HEK293T (cell line): ENCODE results near the gene PPP1R26.

ENCODE experiments used
- CTCF ChIA-PET: fragments of 350-600 bp; formaldehyde crosslinking; extraction: SDS; loops from one replicate; lab custom pipeline; 2021; ENCODE audit warnings: antibody characterized with exemption, inconsistent platforms; lab: Yijun Ruan, JAX
- POLR2A ChIA-PET: fragments of 350-600 bp; formaldehyde crosslinking; extraction: SDS; loops from one replicate; lab custom pipeline; 2020; ENCODE audit warnings: antibody characterized with exemption, inconsistent platforms; lab: Yijun Ruan, JAX
- DNase-seq: peaks from one replicate; pipeline ENCODE4 v3.0.0; 2012; ENCODE audit warnings: mixed read lengths; ENCODE audit errors: extremely low spot score
- ARNT ChIP-seq: fragments of 450-650 bp; IDR thresholded peaks from 2 replicates; pipeline ENCODE4 v1.6.1; 2017; ENCODE audit warnings: mild to moderate bottlenecking
- BHLHE40 ChIP-seq: fragments of 450-650 bp; IDR thresholded peaks from 2 replicates; pipeline ENCODE4 v1.6.1; 2016; ENCODE audit warnings: mild to moderate bottlenecking, moderate library complexity, borderline replicate concordance
- CTBP1 ChIP-seq: fragments of 450-650 bp; IDR thresholded peaks from 2 replicates; pipeline ENCODE4 v1.6.1; 2016; ENCODE audit warnings: borderline replicate concordance
- ELF4 ChIP-seq: fragments of 450-650 bp; IDR thresholded peaks from 2 replicates; pipeline ENCODE4 v1.6.1; 2017; ENCODE audit warnings: antibody characterized with exemption
- FOXA1 ChIP-seq: fragments of 450-650 bp; IDR thresholded peaks from 2 replicates; pipeline ENCODE4 v1.6.1; 2016; ENCODE audit warnings: mild to moderate bottlenecking
- FOXK2 ChIP-seq: fragments of 450-650 bp; IDR thresholded peaks from 2 replicates; pipeline ENCODE4 v1.6.1; 2016; ENCODE audit warnings: mild to moderate bottlenecking
- FOXM1 ChIP-seq: fragments of 450-650 bp; IDR thresholded peaks from 2 replicates; pipeline ENCODE4 v1.6.1; 2017; ENCODE audit warnings: mild to moderate bottlenecking, borderline replicate concordance
- HDGF ChIP-seq: fragments of 450-650 bp; IDR thresholded peaks from 2 replicates; pipeline ENCODE4 v1.6.1; 2017; ENCODE audit warnings: antibody characterized with exemption, borderline replicate concordance
- L3MBTL2 ChIP-seq: fragments of 450-650 bp; conservative IDR thresholded peaks from 2 replicates; pipeline ENCODE4 v1.6.1; 2016; ENCODE audit warnings: mild to moderate bottlenecking
- LEF1 ChIP-seq: fragments of 450-650 bp; IDR thresholded peaks from 2 replicates; pipeline ENCODE4 v1.6.1; 2017; ENCODE audit warnings: mild to moderate bottlenecking, borderline replicate concordance
- NFRKB ChIP-seq: fragments of 450-650 bp; IDR thresholded peaks from 2 replicates; pipeline ENCODE4 v1.6.1; 2016; ENCODE audit warnings: mild to moderate bottlenecking, moderate library complexity
- PKNOX1 ChIP-seq: fragments of 450-650 bp; IDR thresholded peaks from 2 replicates; pipeline ENCODE4 v1.6.1; 2016
- SP1 ChIP-seq: fragments of 450-650 bp; IDR thresholded peaks from 2 replicates; pipeline ENCODE4 v1.6.1; 2017
- SUZ12 ChIP-seq: fragments of 450-650 bp; IDR thresholded peaks from 2 replicates; pipeline ENCODE4 v1.6.1; 2016; ENCODE audit warnings: mild to moderate bottlenecking
- TARDBP ChIP-seq: fragments of 450-650 bp; IDR thresholded peaks from 2 replicates; pipeline ENCODE4 v1.6.1; 2016
- ZNF384 ChIP-seq: fragments of 450-650 bp; IDR thresholded peaks from 2 replicates; pipeline ENCODE4 v1.6.1; 2016

The PPP1R26 gene

DNA sequence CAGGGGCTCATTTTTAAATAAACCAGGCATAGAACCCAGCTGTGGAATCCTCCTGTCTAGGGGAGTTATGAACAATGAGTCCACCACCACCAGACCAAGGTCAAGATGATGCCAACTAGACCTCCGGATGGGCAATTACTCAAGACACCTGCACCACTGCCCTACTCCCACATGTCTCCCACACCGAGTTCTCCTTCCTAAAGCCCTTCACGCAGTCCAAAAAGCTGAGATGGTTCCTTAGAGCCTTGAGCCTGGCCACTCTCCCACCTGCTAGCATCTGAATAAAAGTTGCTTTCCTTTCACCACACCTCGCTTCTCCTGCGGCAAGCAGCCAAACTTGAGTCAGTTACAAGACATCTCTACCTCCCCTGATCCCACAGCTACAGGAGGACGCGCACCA is 15.4 kb upstream of the PPP1R26 start:
- CTCF ChIA-PET, result no interaction called here
- TF ChIP-seq HDGF (no peak), FOXA1 (no peak), ELF4 (no peak), PKNOX1 (no peak), CTBP1 (no peak), FOXM1 (no peak), TARDBP (no peak), LEF1 (no peak), L3MBTL2 (no peak), ARNT (no peak), ZNF384 (no peak), SUZ12 (no peak), NFRKB (no peak)
- POLR2A ChIA-PET, result interaction anchor here (1.5 kb wide), 1 partner anchor 16 kb away, joined by 3 read pairs; no protein-coding TSS in a partner anchor
- DNase-seq, result no peak

GRCh38 chr9:135468854-135469521 is 10.6 kb upstream of the PPP1R26 start:
- no peak for TF ChIP-seq TARDBP
- TF ChIP-seq ELF4, result no peak
- TF ChIP-seq ZNF384, result no peak
- TF ChIP-seq HDGF, result no peak
- TF ChIP-seq PKNOX1, result no peak
- no peak for TF ChIP-seq FOXA1
- TF ChIP-seq LEF1, result no peak
- TF ChIP-seq FOXK2, result no peak
- TF ChIP-seq SUZ12, result no peak
- no peak for TF ChIP-seq CTBP1
- no peak for TF ChIP-seq FOXM1
- TF ChIP-seq L3MBTL2, result no peak
- no peak for TF ChIP-seq SP1
- TF ChIP-seq BHLHE40, result no peak
- no peak for TF ChIP-seq NFRKB
- DNase-seq, result no peak
- POLR2A ChIA-PET, result interaction anchor here (1.2 kb wide), 1 partner anchor 12 kb away, joined by 5 read pairs; no protein-coding TSS in a partner anchor
- CTCF ChIA-PET, result no interaction called here

- TF ChIP-seq L3MBTL2 (no peak), ZNF384 (no peak), SP1 (no peak), PKNOX1 (no peak), ELF4 (no peak), TARDBP (no peak), CTBP1 (no peak), BHLHE40 (no peak), FOXK2 (no peak), ARNT (no peak), FOXM1 (no peak), FOXA1 (no peak), LEF1 (no peak), SUZ12 (no peak), NFRKB (no peak), HDGF (no peak)
- no peak for DNase-seq
- ChIA-PET CTCF (no interaction called here), POLR2A (interaction anchor here (1.5 kb wide), 1 partner anchor 16 kb away, joined by 3 read pairs; no protein-coding TSS in a partner anchor)
Measured at GRCh38 chr9:135471791-135472640, 7.6 kb upstream of the PPP1R26 start.

GRCh38 chr9:135473972-135474543 is 5.5 kb upstream of the PPP1R26 start:
- TF ChIP-seq HDGF (no peak), SUZ12 (no peak), ARNT (no peak), TARDBP (no peak), LEF1 (no peak), ZNF384 (no peak), L3MBTL2 (no peak), NFRKB (no peak), BHLHE40 (no peak), ELF4 (no peak), FOXM1 (no peak), PKNOX1 (no peak), FOXK2 (no peak), FOXA1 (no peak), SP1 (no peak), CTBP1 (no peak)
- ChIA-PET CTCF (no interaction called here), POLR2A (no interaction called here)
- no peak for DNase-seq
